ENCODE data around the gene SPINDOC. TPM values are rescaled to one million over a fixed set of nuclear protein-coding genes. Genes with fewer than 3 reads are reported as not detected.

Gene SPINDOC
- total and polyA plus RNA-seq, 4 donors = 0.42 to 3.8 (median 2.9) TPM

DNA sequence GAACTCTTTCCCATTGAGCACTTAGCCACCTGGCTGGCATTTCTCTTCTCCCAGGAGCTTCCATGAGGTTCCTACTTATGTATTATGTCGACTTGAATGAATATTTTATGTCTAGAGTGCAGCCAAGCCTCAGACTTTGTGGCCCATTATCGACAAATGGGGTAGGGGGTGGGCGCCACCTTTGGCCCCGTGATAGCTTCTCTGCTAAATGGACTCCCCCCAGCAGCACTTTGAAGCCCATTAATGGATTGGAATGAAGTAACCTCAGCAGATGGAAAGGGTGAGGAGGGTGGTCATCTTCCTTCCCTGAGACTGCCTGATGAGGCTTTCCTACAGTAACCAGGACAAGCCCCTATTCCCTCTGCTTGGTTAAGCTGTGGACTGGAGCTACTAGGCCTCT is 31.6 kb downstream of the SPINDOC start:
- WGBS = 93% methylated on average over 4 of the region's 4 CpGs
- H3K27ac ChIP-seq (ENCODE audit: low read depth in 1 of 2, low read length in 2 of 2) = no peak overlapping the region
- peaks cover 4 to 32% (median 30%) of the 10 kb centered on the region in 4 donors for H3K4me1 ChIP-seq (ENCODE audit: control insufficient read depth in 4 of 4, insufficient read depth in 4 of 4, low read length in 3 of 4)
- DNase-seq (ENCODE audit: low spot score) = no peak
- no peaks in the 10 kb centered on the region for H3K9me3 ChIP-seq (ENCODE audit: control insufficient read depth in 4 of 4, low read length in 3 of 4)
- H3K9ac ChIP-seq (ENCODE audit: low read depth in 1 of 2, low read length in 2 of 2) = no peak overlapping the region
- TF ChIP-seq TAF1 (conservative IDR thresholded peaks at IDR 0.05) = no peak
- TF ChIP-seq JUND (IDR thresholded peaks at IDR 0.05) = no peak
- TF ChIP-seq EGR1 (IDR thresholded peaks at IDR 0.05; ENCODE audit: low read depth in 2 of 2) = no peak
- TF ChIP-seq HNF4G (IDR thresholded peaks at IDR 0.05) = no peak
- no peak for TF ChIP-seq NR2F2 (IDR thresholded peaks at IDR 0.05)
- no peak for TF ChIP-seq ATF3 (IDR thresholded peaks at IDR 0.05)
- TF ChIP-seq, protein P1, sequence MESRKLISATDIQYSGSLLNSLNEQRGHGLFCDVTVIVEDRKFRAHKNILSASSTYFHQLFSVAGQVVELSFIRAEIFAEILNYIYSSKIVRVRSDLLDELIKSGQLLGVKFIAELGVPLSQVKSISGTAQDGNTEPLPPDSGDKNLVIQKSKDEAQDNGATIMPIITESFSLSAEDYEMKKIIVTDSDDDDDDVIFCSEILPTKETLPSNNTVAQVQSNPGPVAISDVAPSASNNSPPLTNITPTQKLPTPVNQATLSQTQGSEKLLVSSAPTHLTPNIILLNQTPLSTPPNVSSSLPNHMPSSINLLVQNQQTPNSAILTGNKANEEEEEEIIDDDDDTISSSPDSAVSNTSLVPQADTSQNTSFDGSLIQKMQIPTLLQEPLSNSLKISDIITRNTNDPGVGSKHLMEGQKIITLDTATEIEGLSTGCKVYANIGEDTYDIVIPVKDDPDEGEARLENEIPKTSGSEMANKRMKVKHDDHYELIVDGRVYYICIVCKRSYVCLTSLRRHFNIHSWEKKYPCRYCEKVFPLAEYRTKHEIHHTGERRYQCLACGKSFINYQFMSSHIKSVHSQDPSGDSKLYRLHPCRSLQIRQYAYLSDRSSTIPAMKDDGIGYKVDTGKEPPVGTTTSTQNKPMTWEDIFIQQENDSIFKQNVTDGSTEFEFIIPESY (IDR thresholded peaks at IDR 0.05) = no peak
- no peak for TF ChIP-seq FOXA2 (IDR thresholded peaks at IDR 0.05)
- H3K4me3 ChIP-seq (ENCODE audit: low read depth in 1 of 3, low read length in 3 of 3) = no peak overlapping the region
- H3K36me3 ChIP-seq (ENCODE audit: control insufficient read depth in 4 of 4, insufficient read depth in 3 of 4, low read depth in 1 of 4, low read length in 3 of 4) = peaks cover 0 to 2% (median 0%) of the 10 kb centered on the region in 4 donors
- no peaks in the 10 kb centered on the region for H3K27me3 ChIP-seq (ENCODE audit: control insufficient read depth in 4 of 4, insufficient read depth in 4 of 4, low read length in 3 of 4)

DNA sequence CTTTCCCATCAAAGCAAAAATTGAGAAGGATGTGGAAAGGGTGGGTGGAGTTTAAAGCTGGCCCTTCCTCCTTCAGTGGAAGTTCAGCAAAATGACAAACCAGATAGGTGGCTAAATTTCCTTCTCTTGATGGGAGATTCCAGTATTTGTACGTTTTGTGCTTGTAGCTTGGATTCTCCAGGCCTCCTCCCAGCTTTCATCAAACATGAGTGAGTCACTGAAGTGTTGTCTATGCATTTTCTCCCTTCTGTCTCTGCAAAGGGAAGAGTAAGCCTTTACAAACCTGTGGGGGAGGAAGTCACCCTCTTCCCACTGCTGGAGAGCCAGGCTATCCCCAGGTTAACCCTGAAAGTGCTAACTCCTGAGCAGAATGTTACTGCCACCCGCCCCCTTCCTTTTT is 32.0 kb downstream of the SPINDOC start:
- no peak for DNase-seq (ENCODE audit: low spot score)
- Histone ChIP-seq H3K27ac (ENCODE audit: low read depth in 1 of 2, low read length in 2 of 2) (no peak overlapping the region), H3K27me3 (ENCODE audit: control insufficient read depth in 4 of 4, insufficient read depth in 4 of 4, low read length in 3 of 4) (no peaks in the 10 kb centered on the region), H3K4me3 (ENCODE audit: low read depth in 1 of 3, low read length in 3 of 3) (no peak overlapping the region), H3K9me3 (ENCODE audit: control insufficient read depth in 4 of 4, low read length in 3 of 4) (no peaks in the 10 kb centered on the region), H3K36me3 (ENCODE audit: control insufficient read depth in 4 of 4, insufficient read depth in 3 of 4, low read depth in 1 of 4, low read length in 3 of 4) (peaks cover 0 to 2% (median 0%) of the 10 kb centered on the region in 4 donors), H3K9ac (ENCODE audit: low read depth in 1 of 2, low read length in 2 of 2) (no peak overlapping the region), H3K4me1 (ENCODE audit: control insufficient read depth in 4 of 4, insufficient read depth in 4 of 4, low read length in 3 of 4) (peaks cover 4 to 28% (median 27%) of the 10 kb centered on the region in 4 donors)
- 65% methylated on average over 2 of the region's 2 CpGs for WGBS
- no peak for TF ChIP-seq REST (IDR thresholded peaks at IDR 0.05)
- TF ChIP-seq, protein P2, sequence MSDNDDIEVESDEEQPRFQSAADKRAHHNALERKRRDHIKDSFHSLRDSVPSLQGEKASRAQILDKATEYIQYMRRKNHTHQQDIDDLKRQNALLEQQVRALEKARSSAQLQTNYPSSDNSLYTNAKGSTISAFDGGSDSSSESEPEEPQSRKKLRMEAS (IDR thresholded peaks at IDR 0.05) = no peak
- no peak for TF ChIP-seq GABPA (IDR thresholded peaks at IDR 0.05 in 1 of 2, conservative IDR thresholded peaks at IDR 0.05 in 1 of 2)
- no peak for TF ChIP-seq YY1 (IDR thresholded peaks at IDR 0.05)

- 92% methylated on average over 7 of the region's 7 CpGs for WGBS
- H3K27ac ChIP-seq (ENCODE audit: low read depth in 1 of 2, low read length in 2 of 2) = no peak overlapping the region
- H3K4me3 ChIP-seq (ENCODE audit: low read depth in 1 of 3, low read length in 3 of 3) = no peak overlapping the region
These were observed 32.7 kb downstream of the SPINDOC start for GRCh38 chr11:63845911-63846310.

More at GRCh38 chr11:63845911-63846310, 32.7 kb downstream of the SPINDOC start:
- Histone ChIP-seq H3K36me3 (ENCODE audit: control insufficient read depth in 4 of 4, insufficient read depth in 3 of 4, low read depth in 1 of 4, low read length in 3 of 4) (peaks cover 0 to 2% (median 0%) of the 10 kb centered on the region in 4 donors), H3K9ac (ENCODE audit: low read depth in 1 of 2, low read length in 2 of 2) (no peak overlapping the region), H3K4me1 (ENCODE audit: control insufficient read depth in 4 of 4, insufficient read depth in 4 of 4, low read length in 3 of 4) (peaks cover 3 to 24% (median 23%) of the 10 kb centered on the region in 4 donors), H3K27me3 (ENCODE audit: control insufficient read depth in 4 of 4, insufficient read depth in 4 of 4, low read length in 3 of 4) (no peaks in the 10 kb centered on the region), H3K9me3 (ENCODE audit: control insufficient read depth in 4 of 4, low read length in 3 of 4) (no peaks in the 10 kb centered on the region)
- no peak for DNase-seq (ENCODE audit: low spot score)
- TF ChIP-seq, protein P1 (IDR thresholded peaks at IDR 0.05) = no peak
- TF ChIP-seq RAD21 (IDR thresholded peaks at IDR 0.05) (no peak), NR2F2 (IDR thresholded peaks at IDR 0.05) (no peak), FOXA2 (IDR thresholded peaks at IDR 0.05) (no peak), EGR1 (IDR thresholded peaks at IDR 0.05; ENCODE audit: low read depth in 2 of 2) (no peak)

All from liver (tissue), 9 donors.